ENCODE data around the gene CFAP57. TPM values are rescaled to one million over a fixed set of nuclear protein-coding genes. Genes with fewer than 3 reads are reported as not detected.

The CFAP57 gene
- total and polyA plus RNA-seq, 2 donors (not counting 1 experiment from before 2014, with no cell fraction given) = 0.07 to 0.44 TPM

- no peak overlapping the region for H3K4me2 ChIP-seq (replicated peaks; ENCODE audit: low read depth, low read length, poor library complexity, severe bottlenecking)
- H2AFZ ChIP-seq (ENCODE audit: insufficient read depth, low read depth, low read length, poor library complexity, severe bottlenecking) = no peak overlapping the region
- H3K9me3 ChIP-seq (ENCODE audit: control extremely low read depth in 1 of 3, control insufficient read depth in 2 of 3, insufficient read depth in 1 of 3, low read length in 2 of 3) = no peaks in the 10 kb centered on the region
- no peak for DNase-seq
- H3K79me2 ChIP-seq (ENCODE audit: control insufficient read depth, insufficient read depth, low read length) = no peaks in the 10 kb centered on the region
- Mint-ChIP-seq H3K27ac (no peak overlapping the region), H3K4me1 (no peaks in the 10 kb centered on the region), H3K27me3 (peaks cover 2% of the 10 kb centered on the region), H3K4me3 (no peak overlapping the region), H3K9me3 (ENCODE audit: insufficient read depth) (no peaks in the 10 kb centered on the region)
- ChIA-PET POLR2A (no interaction called here), CTCF (no interaction called here)
- TF ChIP-seq EZH2 (IDR thresholded peaks at IDR 0.05; ENCODE audit: borderline replicate concordance, insufficient read depth, low read depth, low read length, poor library complexity, severe bottlenecking) (no peak), CTCF (IDR thresholded peaks at IDR 0.05) (no peak)
- no peak overlapping the region for H3K27ac ChIP-seq (ENCODE audit: low read length in 2 of 2)
- H4K20me1 ChIP-seq (ENCODE audit: control insufficient read depth, insufficient read depth, low read length, poor library complexity, severe bottlenecking) = no peaks in the 10 kb centered on the region
- no peaks in the 10 kb centered on the region for H3K36me3 ChIP-seq (replicated peaks in 1 of 2; ENCODE audit: control extremely low read depth in 1 of 2, control insufficient read depth in 1 of 2, extremely low read depth in 1 of 2, insufficient read depth in 2 of 2, low read length in 1 of 2)
- 93% methylated on average over 2 of the region's 7 CpGs for WGBS (ENCODE audit: insufficient coverage)
- H3K27me3 ChIP-seq (replicated peaks in 1 of 4; ENCODE audit: control extremely low read depth in 1 of 4, control insufficient read depth in 3 of 4, insufficient read depth in 4 of 4, low read length in 3 of 4) = no peaks in the 10 kb centered on the region
- no peak overlapping the region for H3K4me3 ChIP-seq (ENCODE audit: control extremely low read depth in 1 of 5, extremely low read depth in 1 of 5, insufficient read depth in 1 of 5, low read depth in 2 of 5, low read length in 4 of 5)
- no peak for ATAC-seq (ENCODE audit: low read depth)
- no peak overlapping the region for H3K9ac ChIP-seq (ENCODE audit: low read length)
- intact Hi-C loops (cut with micrococcal nuclease) = no loop called here
- no peaks in the 10 kb centered on the region for H3K4me1 ChIP-seq (ENCODE audit: control insufficient read depth in 2 of 2, insufficient read depth in 2 of 2, low read length in 2 of 2)
Observed at GRCh38 chr1:43293896-43294760, 122.0 kb downstream of the CFAP57 start.

GRCh38 chr1:43294761-43295160 is 122.6 kb downstream of the CFAP57 start:
- TF ChIP-seq EZH2 (IDR thresholded peaks at IDR 0.05; ENCODE audit: borderline replicate concordance, insufficient read depth, low read depth, low read length, poor library complexity, severe bottlenecking) (no peak), CTCF (IDR thresholded peaks at IDR 0.05) (no peak)
- CTCF ChIA-PET = no interaction called here
- ATAC-seq (ENCODE audit: low read depth) = no peak
- Mint-ChIP-seq H3K4me1 (no peaks in the 10 kb centered on the region), H3K27me3 (peaks cover 2% of the 10 kb centered on the region), H3K27ac (no peak overlapping the region), H3K4me3 (no peak overlapping the region), H3K9me3 (ENCODE audit: insufficient read depth) (no peaks in the 10 kb centered on the region)
- Histone ChIP-seq H3K9ac (ENCODE audit: low read length) (no peak overlapping the region), H3K9me3 (ENCODE audit: control extremely low read depth in 1 of 3, control insufficient read depth in 2 of 3, insufficient read depth in 1 of 3, low read length in 2 of 3) (no peaks in the 10 kb centered on the region), H3K4me2 (replicated peaks; ENCODE audit: low read depth, low read length, poor library complexity, severe bottlenecking) (no peak overlapping the region), H3K4me1 (ENCODE audit: control insufficient read depth in 2 of 2, insufficient read depth in 2 of 2, low read length in 2 of 2) (no peaks in the 10 kb centered on the region), H3K27ac (ENCODE audit: low read length in 2 of 2) (no peak overlapping the region), H3K36me3 (replicated peaks in 1 of 2; ENCODE audit: control extremely low read depth in 1 of 2, control insufficient read depth in 1 of 2, extremely low read depth in 1 of 2, insufficient read depth in 2 of 2, low read length in 1 of 2) (no peaks in the 10 kb centered on the region), H2AFZ (ENCODE audit: insufficient read depth, low read depth, low read length, poor library complexity, severe bottlenecking) (no peak overlapping the region), H3K79me2 (ENCODE audit: control insufficient read depth, insufficient read depth, low read length) (no peaks in the 10 kb centered on the region), H3K4me3 (ENCODE audit: control extremely low read depth in 1 of 5, extremely low read depth in 1 of 5, insufficient read depth in 1 of 5, low read depth in 2 of 5, low read length in 4 of 5) (no peak overlapping the region), H3K27me3 (replicated peaks in 1 of 4; ENCODE audit: control extremely low read depth in 1 of 4, control insufficient read depth in 3 of 4, insufficient read depth in 4 of 4, low read length in 3 of 4) (no peaks in the 10 kb centered on the region), H4K20me1 (ENCODE audit: control insufficient read depth, insufficient read depth, low read length, poor library complexity, severe bottlenecking) (no peaks in the 10 kb centered on the region)
- no peak for DNase-seq
- WGBS (ENCODE audit: insufficient coverage) = 96% methylated on average over 7 of the region's 8 CpGs
- POLR2A ChIA-PET = no interaction called here
- intact Hi-C loops (cut with micrococcal nuclease) = no loop called here
